ENCODE data around the gene DNM2.
"Not testable (repeated sequence)": the region's sequence is repeated elsewhere in the genome, so short reads cannot be mapped to it uniquely, and the experiment has no call there.

The DNM2 gene

DNA sequence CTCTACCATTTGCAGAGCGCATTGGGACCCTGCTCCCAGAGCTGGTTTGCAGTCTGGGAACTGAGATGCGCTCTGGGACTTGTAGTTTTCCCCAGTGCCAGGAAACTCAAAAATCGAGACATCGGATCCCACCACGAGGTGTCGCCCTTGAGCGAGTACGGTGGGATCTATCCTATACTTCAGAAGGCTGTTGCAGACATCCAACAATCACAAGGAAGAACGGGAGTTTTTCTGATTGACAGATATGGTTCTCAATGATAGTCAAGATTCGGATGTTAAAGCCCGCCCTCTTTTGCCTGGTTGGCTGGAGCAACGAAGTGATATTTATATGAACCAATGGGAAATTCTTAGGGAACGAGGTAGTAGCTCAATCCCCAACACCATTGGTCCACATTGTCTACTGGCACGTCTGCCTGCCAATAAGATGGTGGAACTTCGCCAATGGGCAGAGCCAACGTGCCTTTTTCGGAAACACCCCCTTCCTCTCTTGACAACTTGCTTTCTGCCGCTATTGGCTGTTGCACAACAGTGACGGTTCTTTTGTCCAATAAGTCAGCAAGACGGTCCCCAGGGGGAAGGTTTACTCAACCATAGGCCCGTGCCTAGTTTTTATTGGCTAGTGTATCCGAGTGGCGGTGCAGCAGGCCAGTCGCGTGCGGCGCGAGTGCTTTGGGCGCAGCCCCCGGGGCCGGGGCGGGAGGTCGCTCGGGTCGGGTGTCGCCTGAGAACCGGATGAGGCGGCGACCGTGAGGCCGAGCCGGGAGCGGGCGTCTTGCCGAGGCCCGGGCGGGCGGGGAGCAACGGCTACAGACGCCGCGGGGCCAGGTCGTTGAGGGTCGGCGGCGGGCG is at the start of gene DNM2:
Gene DNM2, plus strand, starts transcription at position 724 of the 849 bp plus-strand sequence. CDS start 164 bp downstream, outside the sequence.
- TF ChIP-seq, protein P1, sequence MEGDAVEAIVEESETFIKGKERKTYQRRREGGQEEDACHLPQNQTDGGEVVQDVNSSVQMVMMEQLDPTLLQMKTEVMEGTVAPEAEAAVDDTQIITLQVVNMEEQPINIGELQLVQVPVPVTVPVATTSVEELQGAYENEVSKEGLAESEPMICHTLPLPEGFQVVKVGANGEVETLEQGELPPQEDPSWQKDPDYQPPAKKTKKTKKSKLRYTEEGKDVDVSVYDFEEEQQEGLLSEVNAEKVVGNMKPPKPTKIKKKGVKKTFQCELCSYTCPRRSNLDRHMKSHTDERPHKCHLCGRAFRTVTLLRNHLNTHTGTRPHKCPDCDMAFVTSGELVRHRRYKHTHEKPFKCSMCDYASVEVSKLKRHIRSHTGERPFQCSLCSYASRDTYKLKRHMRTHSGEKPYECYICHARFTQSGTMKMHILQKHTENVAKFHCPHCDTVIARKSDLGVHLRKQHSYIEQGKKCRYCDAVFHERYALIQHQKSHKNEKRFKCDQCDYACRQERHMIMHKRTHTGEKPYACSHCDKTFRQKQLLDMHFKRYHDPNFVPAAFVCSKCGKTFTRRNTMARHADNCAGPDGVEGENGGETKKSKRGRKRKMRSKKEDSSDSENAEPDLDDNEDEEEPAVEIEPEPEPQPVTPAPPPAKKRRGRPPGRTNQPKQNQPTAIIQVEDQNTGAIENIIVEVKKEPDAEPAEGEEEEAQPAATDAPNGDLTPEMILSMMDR (IDR thresholded peaks at IDR 0.05; ENCODE audit: extremely low read depth, insufficient read depth, missing control alignments), result peak; percentile 77
- in situ Hi-C loops (cut with MboI; ENCODE audit: low pct_unique_long_range_greater_than_20kb, low sequenced_read_pairs, unreplicated experiment), result no loop called here

DNA sequence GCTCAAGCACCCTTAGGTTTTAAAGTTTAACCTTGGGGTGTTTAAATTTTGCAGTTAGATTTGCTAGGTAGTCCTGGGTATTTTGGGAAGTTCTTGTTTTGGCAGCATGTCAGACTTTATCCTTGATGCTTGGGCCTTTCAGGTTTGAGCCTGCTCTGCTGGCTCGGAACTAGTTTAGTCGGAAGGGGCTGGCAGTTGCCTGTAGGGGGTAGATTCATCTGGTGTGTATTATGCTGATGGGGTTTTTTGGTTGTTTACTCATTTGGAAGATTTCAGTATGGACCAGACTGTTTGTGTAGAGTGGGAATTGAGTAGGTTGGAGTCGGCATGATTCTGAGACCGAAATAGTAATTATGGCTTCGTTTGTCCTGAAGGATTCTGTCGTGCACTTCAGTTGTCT is 48.6 kb upstream of the DNM2 start:
- TF ChIP-seq, protein P1 (IDR thresholded peaks at IDR 0.05; ENCODE audit: extremely low read depth, insufficient read depth, missing control alignments), result no peak
- no peak for DNase-seq (ENCODE audit: low spot score)
- in situ Hi-C loops (cut with MboI; ENCODE audit: low pct_unique_long_range_greater_than_20kb, low sequenced_read_pairs, unreplicated experiment), result no loop called here

More for the DNA sequence above, at the start of gene DNM2:
- DNase-seq (ENCODE audit: low spot score), result peak; percentile 98

DNA sequence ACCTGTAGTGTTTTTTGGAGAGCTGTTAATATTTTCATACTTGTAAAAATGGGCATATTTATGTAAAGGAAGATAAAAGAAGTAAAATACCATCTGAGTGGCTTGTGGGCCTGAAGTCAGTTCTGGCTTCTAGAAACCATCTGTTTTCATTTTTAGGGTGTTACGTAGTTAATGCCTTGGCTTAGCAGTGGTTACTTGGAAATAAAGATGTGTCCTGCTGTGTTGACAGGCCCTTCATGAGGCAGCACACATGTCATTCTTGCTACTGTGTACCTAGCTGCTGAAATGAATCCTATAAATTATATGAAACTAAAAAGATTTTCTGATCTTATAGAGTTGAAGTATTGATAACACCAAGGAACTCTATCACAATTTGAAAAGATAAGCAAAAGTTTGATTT is 47.7 kb upstream of the DNM2 start:
- TF ChIP-seq, protein P1 (IDR thresholded peaks at IDR 0.05; ENCODE audit: extremely low read depth, insufficient read depth, missing control alignments), result no peak
- no peak for DNase-seq (ENCODE audit: low spot score)
- in situ Hi-C loops (cut with MboI; ENCODE audit: low pct_unique_long_range_greater_than_20kb, low sequenced_read_pairs, unreplicated experiment), result no loop called here

DNA sequence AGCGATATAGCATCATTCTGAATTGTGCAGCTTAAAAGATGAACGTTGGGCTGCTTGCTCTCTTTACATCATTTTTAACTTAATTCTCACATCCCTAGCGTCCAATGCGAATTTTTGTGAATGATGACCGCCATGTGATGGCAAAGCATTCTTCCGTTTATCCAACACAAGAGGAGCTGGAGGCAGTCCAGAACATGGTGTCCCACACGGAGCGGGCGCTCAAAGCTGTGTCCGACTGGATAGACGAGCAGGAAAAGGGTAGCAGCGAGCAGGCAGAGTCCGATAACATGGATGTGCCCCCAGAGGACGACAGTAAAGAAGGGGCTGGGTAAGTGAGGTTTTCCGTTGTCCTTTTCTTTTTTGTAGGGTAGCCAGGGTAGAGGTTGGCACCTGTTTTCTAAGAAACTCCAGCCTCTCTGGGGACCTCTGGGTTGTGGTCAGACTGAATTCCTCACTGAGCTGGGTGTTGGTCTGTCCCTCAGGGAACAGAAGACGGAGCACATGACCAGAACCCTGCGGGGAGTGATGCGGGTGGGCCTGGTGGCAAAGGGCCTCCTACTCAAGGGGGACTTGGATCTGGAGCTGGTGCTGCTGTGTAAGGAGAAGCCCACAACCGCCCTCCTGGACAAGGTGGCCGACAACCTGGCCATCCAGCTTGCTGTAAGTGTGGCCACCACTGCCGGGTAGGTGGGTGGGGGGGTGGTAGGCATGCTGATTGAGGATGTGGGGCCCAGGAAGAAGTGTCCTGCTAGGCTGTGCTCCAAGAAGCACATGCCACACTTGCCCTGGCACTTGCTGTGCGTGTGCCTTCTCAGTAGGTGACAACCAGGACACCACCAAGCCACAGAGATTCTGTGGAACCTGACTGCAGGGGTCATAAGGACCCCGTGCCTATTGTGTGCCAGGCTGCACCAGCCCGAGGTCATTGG is 46.7 kb upstream of the DNM2 start:
- in situ Hi-C loops (cut with MboI; ENCODE audit: low pct_unique_long_range_greater_than_20kb, low sequenced_read_pairs, unreplicated experiment), result no loop called here
- TF ChIP-seq, protein P1 (IDR thresholded peaks at IDR 0.05; ENCODE audit: extremely low read depth, insufficient read depth, missing control alignments), result no peak
- DNase-seq (ENCODE audit: low spot score), result no peak

DNA sequence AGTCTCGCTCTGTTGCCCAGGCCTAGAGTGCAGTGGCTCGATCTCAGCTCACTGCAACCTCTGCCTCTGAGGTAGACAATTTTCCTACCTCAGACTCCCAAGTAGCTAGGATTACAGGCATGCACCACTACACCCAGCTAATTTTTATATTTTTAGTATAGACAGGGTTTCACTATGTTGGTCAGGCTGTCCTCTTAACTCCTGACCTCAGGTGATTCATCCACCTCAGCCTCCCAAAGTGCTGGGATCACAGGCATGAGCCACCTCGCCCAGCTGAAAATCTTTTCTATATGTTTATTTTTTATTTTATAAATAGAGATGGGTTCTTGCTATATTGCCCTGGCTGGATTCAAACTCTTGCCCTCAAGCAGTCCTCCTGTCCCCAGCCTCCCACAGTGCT is 46.0 kb upstream of the DNM2 start:
- DNase-seq (ENCODE audit: low spot score); in situ Hi-C loops (cut with MboI; ENCODE audit: low pct_unique_long_range_greater_than_20kb, low sequenced_read_pairs, unreplicated experiment): not testable (repeated sequence)

DNA sequence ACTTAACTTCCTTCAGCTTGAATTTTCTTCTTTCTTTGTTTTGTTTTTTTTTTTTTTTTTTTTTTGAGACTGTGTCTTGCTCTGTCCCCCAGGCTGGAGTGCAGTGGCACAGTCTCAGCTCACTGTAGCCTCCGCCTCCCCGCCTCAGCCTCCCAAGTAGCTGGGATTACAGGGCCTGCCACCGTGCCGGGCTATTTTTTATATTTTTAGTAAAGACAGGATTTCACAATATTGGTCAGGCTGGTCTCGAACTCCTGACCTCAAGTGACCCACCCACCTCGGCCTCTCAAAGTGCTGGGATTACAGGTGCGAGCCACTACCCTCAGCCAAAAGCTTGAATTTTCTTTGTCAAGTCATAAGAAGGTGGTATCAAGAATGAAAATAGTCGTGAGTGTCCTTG is 42.7 kb upstream of the DNM2 start:
- DNase-seq (ENCODE audit: low spot score); in situ Hi-C loops (cut with MboI; ENCODE audit: low pct_unique_long_range_greater_than_20kb, low sequenced_read_pairs, unreplicated experiment): not testable (repeated sequence)

DNA sequence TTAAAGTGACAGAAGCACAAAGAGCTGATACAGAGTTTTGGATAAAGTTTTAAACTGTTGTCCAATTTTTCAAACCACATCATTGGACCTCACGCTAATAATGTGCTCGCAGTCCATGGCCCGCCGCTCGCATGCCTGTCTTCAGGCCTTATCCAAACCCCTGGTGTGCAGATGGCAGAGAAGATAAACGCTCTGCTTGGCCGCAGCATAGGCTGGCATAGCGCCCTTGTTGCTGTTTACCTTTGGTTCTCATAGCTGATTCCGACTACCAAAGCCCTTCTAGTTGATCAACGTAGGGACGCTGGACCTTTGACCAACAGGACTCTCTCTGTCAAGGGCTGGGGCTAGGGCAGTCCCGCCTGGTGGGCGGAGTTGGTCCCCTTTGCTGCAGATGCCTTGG is 40.1 kb upstream of the DNM2 start:
- TF ChIP-seq, protein P1 (IDR thresholded peaks at IDR 0.05; ENCODE audit: extremely low read depth, insufficient read depth, missing control alignments), result no peak
- in situ Hi-C loops (cut with MboI; ENCODE audit: low pct_unique_long_range_greater_than_20kb, low sequenced_read_pairs, unreplicated experiment), result no loop called here

More for the DNA sequence above, 40.1 kb upstream of the DNM2 start:
- no peak for DNase-seq (ENCODE audit: low spot score)

All from GM13977 (cell line).